GM18907 (cell line): ENCODE results near the gene CFHR4.
A peak's percentile ranks its signal among the peaks of the same experiment; 100 is the strongest.
"Not testable (repeated sequence)": the region's sequence is repeated elsewhere in the genome, so short reads cannot be mapped to it uniquely, and the experiment has no call there.

ENCODE experiments used
- ATAC-seq: cut with Tn5 transposase; IDR thresholded peaks from one replicate; pipeline ENCODE4 v1.9.1; 2021; ENCODE audit warnings: mild to moderate bottlenecking, moderate library complexity; ENCODE audit not compliant: unreplicated experiment

CFHR4 gene

GRCh38 chr1:196933531-196934189 is 45.8 kb downstream of the CFHR4 start:
- no peak for ATAC-seq

- ATAC-seq, result not testable (repeated sequence)
Measured at GRCh38 chr1:196941474-196941873, 53.6 kb downstream of the CFHR4 start.

- ATAC-seq, result not testable (repeated sequence)
Measured at GRCh38 chr1:196943568-196943967, 55.7 kb downstream of the CFHR4 start, which contains the start of gene CFHR2. Gene CFHR2 (plus strand): TSS chr1:196943738. CDS start chr1:196943881, 143 bp downstream.

GRCh38 chr1:196951711-196952394 is 64.0 kb downstream of the CFHR4 start:
- ATAC-seq, result peak; percentile 87

GRCh38 chr1:196954778-196955177 is 66.9 kb downstream of the CFHR4 start:
- ATAC-seq, result no peak

GRCh38 chr1:196955926-196956325 is 68.1 kb downstream of the CFHR4 start:
- ATAC-seq, result no peak

GRCh38 chr1:196960854-196961253 is 73.0 kb downstream of the CFHR4 start:
- no peak for ATAC-seq
